ENCODE results near the gene PPDPF. TPM values are rescaled to one million over a fixed set of nuclear protein-coding genes. Genes with fewer than 3 reads are reported as not detected.

The PPDPF gene
- total and polyA plus RNA-seq, 4 donors: 36.9 to 545 (median 474) TPM

DNA sequence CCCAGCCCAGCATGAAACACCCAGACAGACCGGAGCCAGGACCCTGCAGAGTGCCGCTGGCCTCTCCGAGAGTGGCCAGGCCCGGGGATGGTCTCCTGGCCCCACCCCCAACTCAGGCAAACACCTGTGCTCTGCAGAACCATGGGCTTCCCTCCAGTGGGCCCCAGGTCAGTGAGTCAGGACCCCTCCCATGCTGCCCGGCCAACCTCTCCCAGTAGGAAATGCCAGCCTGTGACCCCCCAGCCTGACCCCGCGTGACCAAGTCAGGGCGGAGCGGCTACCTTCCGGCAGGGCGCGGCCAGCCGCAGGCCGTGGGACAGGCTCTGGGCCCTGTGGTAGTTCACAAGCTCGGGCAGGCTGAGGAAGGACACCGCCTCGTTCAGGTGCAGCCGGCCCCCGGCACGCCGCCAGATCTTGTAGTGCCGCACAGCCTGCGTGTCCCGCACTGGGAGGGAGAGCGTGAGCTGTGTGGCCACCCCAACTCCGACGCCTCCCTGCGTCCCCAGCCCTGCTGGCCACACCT, 13.4 kb downstream of the PPDPF start:
- peaks cover 0 to 11% (median 0%) of the 10 kb centered on the region in 5 donors for H3K4me1 ChIP-seq (ENCODE audit: control insufficient read depth in 5 of 5, insufficient read depth in 5 of 5, low read length in 5 of 5)
- TF ChIP-seq, protein P1, sequence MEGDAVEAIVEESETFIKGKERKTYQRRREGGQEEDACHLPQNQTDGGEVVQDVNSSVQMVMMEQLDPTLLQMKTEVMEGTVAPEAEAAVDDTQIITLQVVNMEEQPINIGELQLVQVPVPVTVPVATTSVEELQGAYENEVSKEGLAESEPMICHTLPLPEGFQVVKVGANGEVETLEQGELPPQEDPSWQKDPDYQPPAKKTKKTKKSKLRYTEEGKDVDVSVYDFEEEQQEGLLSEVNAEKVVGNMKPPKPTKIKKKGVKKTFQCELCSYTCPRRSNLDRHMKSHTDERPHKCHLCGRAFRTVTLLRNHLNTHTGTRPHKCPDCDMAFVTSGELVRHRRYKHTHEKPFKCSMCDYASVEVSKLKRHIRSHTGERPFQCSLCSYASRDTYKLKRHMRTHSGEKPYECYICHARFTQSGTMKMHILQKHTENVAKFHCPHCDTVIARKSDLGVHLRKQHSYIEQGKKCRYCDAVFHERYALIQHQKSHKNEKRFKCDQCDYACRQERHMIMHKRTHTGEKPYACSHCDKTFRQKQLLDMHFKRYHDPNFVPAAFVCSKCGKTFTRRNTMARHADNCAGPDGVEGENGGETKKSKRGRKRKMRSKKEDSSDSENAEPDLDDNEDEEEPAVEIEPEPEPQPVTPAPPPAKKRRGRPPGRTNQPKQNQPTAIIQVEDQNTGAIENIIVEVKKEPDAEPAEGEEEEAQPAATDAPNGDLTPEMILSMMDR (IDR thresholded peaks at IDR 0.05; ENCODE audit: control extremely low read depth, extremely low read depth): no peak
- DNase-seq (no peak), ATAC-seq (ENCODE audit: insufficient read depth, low FRiP score) (no peak)
- WGBS, 2 donors: 54 to 72% methylated on average over 24 to 28 of the region's 28 CpGs
- no peak overlapping the region for H3K4me3 ChIP-seq
- peak overlapping the region in 1 of 2 donors; percentile 42 for H3K27ac ChIP-seq (ENCODE audit: low read depth in 1 of 2, low read length in 1 of 2)
- H3K36me3 ChIP-seq (ENCODE audit: control insufficient read depth in 4 of 4, insufficient read depth in 4 of 4, low read length in 4 of 4): no peaks in the 10 kb centered on the region
- H3K9ac ChIP-seq (ENCODE audit: insufficient read depth in 1 of 2, low read length in 2 of 2): no peak overlapping the region
- H3K27me3 ChIP-seq (ENCODE audit: control insufficient read depth in 3 of 3, insufficient read depth in 3 of 3, low read length in 2 of 3): peaks cover 0 to 10% (median 5%) of the 10 kb centered on the region in 3 donors
- H3K9me3 ChIP-seq (ENCODE audit: control insufficient read depth in 4 of 4, insufficient read depth in 3 of 4, low read length in 3 of 4): no peaks in the 10 kb centered on the region

DNA sequence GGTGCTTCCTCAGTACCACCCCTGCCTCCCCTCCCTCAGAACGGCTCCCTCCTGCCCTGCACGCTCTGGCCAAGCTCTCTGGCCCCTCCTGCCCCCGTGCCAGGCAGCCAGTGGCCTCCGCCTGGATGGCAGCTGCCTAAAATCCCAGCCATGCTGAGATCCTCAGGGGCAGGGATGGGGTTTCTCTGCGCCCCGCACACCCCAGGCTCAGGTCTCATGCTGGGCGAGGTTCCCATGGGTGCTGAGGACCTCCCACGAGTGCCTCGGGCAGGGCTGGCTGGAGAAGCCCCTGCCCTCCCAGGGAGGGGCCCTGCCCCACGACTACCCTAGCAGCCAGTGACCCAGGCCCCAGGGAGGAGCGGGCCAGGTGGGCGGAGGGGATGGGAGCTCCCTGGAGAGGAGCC, 13.9 kb downstream of the PPDPF start:
- WGBS, 2 donors: 66 to 77% methylated on average over 12 of the region's 12 CpGs

DNA sequence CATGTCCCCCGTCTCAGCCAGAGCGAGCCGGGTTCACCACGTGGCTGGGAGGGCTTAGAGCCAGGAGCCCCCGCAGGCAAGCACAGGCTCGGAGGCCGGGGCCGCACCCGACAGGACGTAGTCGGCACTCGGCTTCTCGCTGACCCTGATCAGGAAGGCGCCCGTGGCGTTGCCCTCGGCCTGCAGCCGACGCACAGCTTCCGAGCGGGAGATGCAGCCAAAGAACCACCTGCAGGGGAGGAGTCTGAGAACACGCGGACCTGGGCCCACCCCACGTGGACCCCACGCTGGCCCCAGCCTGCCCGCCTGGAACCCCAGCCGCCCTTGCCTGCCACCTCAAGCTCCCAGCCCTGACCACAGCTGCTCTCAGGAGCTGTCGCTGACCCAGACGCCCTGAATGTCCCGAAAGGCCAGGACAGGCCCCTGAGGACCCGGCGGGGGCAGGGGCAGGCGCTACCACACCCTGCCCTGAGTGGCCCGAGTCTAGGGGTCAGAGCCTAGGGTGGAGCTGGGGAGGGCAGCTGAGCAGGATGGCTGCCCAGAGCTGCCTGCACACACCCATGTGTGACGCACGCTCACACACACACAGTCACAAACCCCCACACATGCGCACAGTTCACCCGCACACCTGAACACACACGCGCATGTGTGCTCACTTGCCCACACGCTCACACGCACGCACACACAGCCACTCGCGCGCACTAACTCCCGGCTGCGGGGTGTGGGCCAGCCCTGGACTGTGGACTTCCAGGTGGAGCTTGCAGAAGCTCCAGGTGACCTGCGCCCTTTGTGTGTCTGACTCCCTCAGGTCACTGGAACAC, 14.5 kb downstream of the PPDPF start:
- Histone ChIP-seq H3K4me3 (no peak overlapping the region), H3K9ac (ENCODE audit: insufficient read depth in 1 of 2, low read length in 2 of 2) (no peak overlapping the region), H3K4me1 (ENCODE audit: control insufficient read depth in 5 of 5, insufficient read depth in 5 of 5, low read length in 5 of 5) (peaks cover 0 to 9% (median 0%) of the 10 kb centered on the region in 5 donors), H3K27ac (ENCODE audit: low read depth in 1 of 2, low read length in 1 of 2) (no peak overlapping the region), H3K9me3 (ENCODE audit: control insufficient read depth in 4 of 4, insufficient read depth in 3 of 4, low read length in 3 of 4) (no peaks in the 10 kb centered on the region), H3K27me3 (ENCODE audit: control insufficient read depth in 3 of 3, insufficient read depth in 3 of 3, low read length in 2 of 3) (peaks cover 0 to 10% (median 5%) of the 10 kb centered on the region in 3 donors), H3K36me3 (ENCODE audit: control insufficient read depth in 4 of 4, insufficient read depth in 4 of 4, low read length in 4 of 4) (no peaks in the 10 kb centered on the region)
- TF ChIP-seq, protein P1 (IDR thresholded peaks at IDR 0.05; ENCODE audit: control extremely low read depth, extremely low read depth): no peak
- ATAC-seq (ENCODE audit: insufficient read depth, low FRiP score) (no peak), DNase-seq (no peak)
- WGBS, 2 donors: 66 to 79% methylated on average over 44 to 49 of the region's 49 CpGs

More for the DNA sequence above, 13.9 kb downstream of the PPDPF start:
- Histone ChIP-seq H3K9ac (ENCODE audit: insufficient read depth in 1 of 2, low read length in 2 of 2) (no peak overlapping the region), H3K4me1 (ENCODE audit: control insufficient read depth in 5 of 5, insufficient read depth in 5 of 5, low read length in 5 of 5) (peaks cover 0 to 10% (median 0%) of the 10 kb centered on the region in 5 donors), H3K9me3 (ENCODE audit: control insufficient read depth in 4 of 4, insufficient read depth in 3 of 4, low read length in 3 of 4) (no peaks in the 10 kb centered on the region), H3K27ac (ENCODE audit: low read depth in 1 of 2, low read length in 1 of 2) (peak overlapping the region in 1 of 2 donors; percentile 42), H3K36me3 (ENCODE audit: control insufficient read depth in 4 of 4, insufficient read depth in 4 of 4, low read length in 4 of 4) (no peaks in the 10 kb centered on the region), H3K27me3 (ENCODE audit: control insufficient read depth in 3 of 3, insufficient read depth in 3 of 3, low read length in 2 of 3) (peaks cover 0 to 10% (median 5%) of the 10 kb centered on the region in 3 donors), H3K4me3 (no peak overlapping the region)
- DNase-seq (no peak), ATAC-seq (ENCODE audit: insufficient read depth, low FRiP score) (no peak)
- TF ChIP-seq, protein P1 (IDR thresholded peaks at IDR 0.05; ENCODE audit: control extremely low read depth, extremely low read depth): no peak

All from lung (tissue), 12 donors.